Rectal smooth muscle tissue (tissue), 1 donor: ENCODE results near the gene DLL4.

Source experiments
- H3K27ac ChIP-seq: one replicate; pipeline ENCODE4 v1.7.0; 2013; ENCODE audit warnings: low read depth, low read length, inconsistent platforms
- H3K27me3 ChIP-seq: one replicate; pipeline ENCODE4 v1.7.0; 2013; ENCODE audit warnings: low read length; ENCODE audit not compliant: control insufficient read depth, insufficient read depth
- H3K36me3 ChIP-seq: one replicate; pipeline ENCODE4 v1.7.0; 2013; ENCODE audit warnings: low read length; ENCODE audit not compliant: control insufficient read depth, insufficient read depth
- H3K4me1 ChIP-seq: one replicate; pipeline ENCODE4 v1.7.0; 2013; ENCODE audit warnings: low read length; ENCODE audit not compliant: control insufficient read depth, insufficient read depth
- H3K4me3 ChIP-seq: one replicate; pipeline ENCODE4 v1.7.0; 2013; ENCODE audit warnings: low read length
- H3K9ac ChIP-seq: one replicate; pipeline ENCODE4 v1.7.0; 2013; ENCODE audit warnings: low read length

DLL4 gene

GRCh38 chr15:40911693-40912092 is 17.4 kb upstream of the DLL4 start:
- no peaks in the 10 kb centered on the region for H3K36me3 ChIP-seq
- H3K4me3 ChIP-seq: no peak overlapping the region
- H3K27ac ChIP-seq: no peak overlapping the region
- H3K27me3 ChIP-seq: no peaks in the 10 kb centered on the region
- H3K9ac ChIP-seq: no peak overlapping the region
- H3K4me1 ChIP-seq: peaks cover under 1% of the 10 kb centered on the region

DNA sequence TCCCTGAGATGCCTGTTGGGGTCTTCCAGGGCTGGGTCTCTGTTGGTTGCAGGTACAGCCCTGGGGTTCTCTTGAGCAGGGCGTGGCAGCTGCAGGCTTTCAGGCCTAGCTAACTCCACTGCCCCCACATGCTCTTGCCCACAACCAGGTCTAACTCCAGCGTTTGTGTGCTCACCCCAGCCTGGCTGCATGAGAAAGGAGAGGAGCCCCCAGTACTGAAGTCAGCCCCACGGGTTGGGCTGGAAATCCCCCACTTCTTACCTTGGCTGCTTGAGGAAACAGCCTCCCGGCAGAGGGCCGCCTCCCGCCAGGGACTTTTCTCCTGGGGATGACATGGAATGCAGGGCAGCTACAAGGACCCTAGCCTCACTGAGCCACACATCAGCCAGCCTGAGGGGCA is 16.7 kb upstream of the DLL4 start:
- no peaks in the 10 kb centered on the region for H3K4me1 ChIP-seq
- H3K27ac ChIP-seq: no peak overlapping the region
- H3K27me3 ChIP-seq: no peaks in the 10 kb centered on the region
- H3K36me3 ChIP-seq: no peaks in the 10 kb centered on the region
- H3K4me3 ChIP-seq: no peak overlapping the region
- no peak overlapping the region for H3K9ac ChIP-seq

DNA sequence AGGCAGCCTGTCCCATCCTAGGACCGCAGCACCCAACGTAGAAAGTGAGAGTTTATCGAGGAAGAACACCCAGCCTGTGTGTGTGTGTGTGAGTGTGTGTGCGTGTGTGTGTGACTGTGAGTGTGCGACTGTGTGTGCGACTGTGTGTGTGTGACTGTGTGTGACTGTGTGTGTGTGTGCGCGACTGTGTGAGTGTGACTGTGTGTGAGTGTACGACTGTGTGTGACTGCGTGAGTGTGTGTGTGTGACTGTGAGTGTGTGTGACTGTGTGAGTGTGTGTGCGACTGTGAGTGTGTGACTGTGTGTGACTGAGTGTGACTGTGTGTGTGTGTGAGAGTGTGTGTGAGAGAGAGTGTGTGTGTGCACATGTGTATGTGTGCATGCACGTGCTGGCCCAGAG is 15.1 kb upstream of the DLL4 start:
- Histone ChIP-seq H3K27ac (no peak overlapping the region), H3K9ac (no peak overlapping the region), H3K27me3 (no peaks in the 10 kb centered on the region), H3K4me1 (no peaks in the 10 kb centered on the region), H3K4me3 (no peak overlapping the region), H3K36me3 (no peaks in the 10 kb centered on the region)

DNA sequence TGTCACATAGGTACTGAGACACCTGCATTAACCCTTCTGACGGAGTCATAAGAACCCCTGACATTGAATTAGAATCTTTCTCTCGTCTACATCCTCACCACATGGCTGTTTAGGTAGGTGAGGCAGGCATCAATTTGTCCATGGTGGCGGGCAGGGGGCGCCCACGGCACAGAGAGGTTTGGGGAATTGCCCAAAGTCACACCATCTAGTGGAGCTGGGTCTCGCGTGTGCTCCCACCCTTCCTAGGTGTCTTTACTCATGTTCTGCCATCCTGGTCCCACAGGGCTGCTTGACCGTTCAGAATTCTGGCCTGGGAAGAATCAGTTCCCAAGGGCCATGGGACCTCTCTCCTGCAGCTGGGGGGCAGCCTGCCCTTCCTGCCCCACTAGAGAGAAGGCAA is 14.7 kb upstream of the DLL4 start:
- Histone ChIP-seq H3K27me3 (no peaks in the 10 kb centered on the region), H3K4me1 (no peaks in the 10 kb centered on the region), H3K27ac (no peak overlapping the region), H3K9ac (no peak overlapping the region), H3K36me3 (no peaks in the 10 kb centered on the region), H3K4me3 (no peak overlapping the region)

GRCh38 chr15:40915116-40915661 is 14.0 kb upstream of the DLL4 start:
- H3K4me3 ChIP-seq: no peak overlapping the region
- H3K27me3 ChIP-seq: no peaks in the 10 kb centered on the region
- H3K36me3 ChIP-seq: no peaks in the 10 kb centered on the region
- no peak overlapping the region for H3K27ac ChIP-seq
- no peak overlapping the region for H3K9ac ChIP-seq
- no peaks in the 10 kb centered on the region for H3K4me1 ChIP-seq

DNA sequence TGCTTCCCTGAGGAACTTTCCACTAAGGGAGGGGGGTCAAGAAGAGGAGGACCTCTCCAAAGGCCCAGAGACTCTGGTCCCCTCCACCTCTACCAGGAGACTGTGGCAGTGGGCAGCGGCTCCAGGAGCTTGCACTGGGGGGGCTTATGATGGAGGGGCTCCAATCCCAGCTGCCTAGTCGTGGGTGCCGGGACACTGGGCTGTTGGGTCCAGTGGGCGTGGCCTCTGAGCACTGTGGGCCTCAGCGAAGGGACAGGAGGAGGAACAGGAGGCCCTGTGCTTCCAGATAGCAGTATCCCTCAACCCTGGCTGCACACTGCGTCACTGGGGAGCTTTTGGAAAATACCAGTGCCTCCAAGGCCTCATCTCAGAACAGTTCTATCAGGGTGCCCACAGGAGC is 13.5 kb upstream of the DLL4 start:
- Histone ChIP-seq H3K27ac (no peak overlapping the region), H3K36me3 (no peaks in the 10 kb centered on the region), H3K27me3 (no peaks in the 10 kb centered on the region), H3K9ac (no peak overlapping the region), H3K4me3 (no peak overlapping the region), H3K4me1 (no peaks in the 10 kb centered on the region)

GRCh38 chr15:40917585-40917984 is 11.6 kb upstream of the DLL4 start:
- H3K4me3 ChIP-seq: no peak overlapping the region
- H3K4me1 ChIP-seq: no peaks in the 10 kb centered on the region
- H3K27me3 ChIP-seq: no peaks in the 10 kb centered on the region
- H3K27ac ChIP-seq: no peak overlapping the region
- no peaks in the 10 kb centered on the region for H3K36me3 ChIP-seq
- H3K9ac ChIP-seq: no peak overlapping the region

- Histone ChIP-seq H3K27ac (no peak overlapping the region), H3K4me1 (no peaks in the 10 kb centered on the region), H3K9ac (no peak overlapping the region), H3K27me3 (no peaks in the 10 kb centered on the region), H3K4me3 (no peak overlapping the region), H3K36me3 (no peaks in the 10 kb centered on the region)
Measured at GRCh38 chr15:40918146-40918798, 10.9 kb upstream of the DLL4 start.

DNA sequence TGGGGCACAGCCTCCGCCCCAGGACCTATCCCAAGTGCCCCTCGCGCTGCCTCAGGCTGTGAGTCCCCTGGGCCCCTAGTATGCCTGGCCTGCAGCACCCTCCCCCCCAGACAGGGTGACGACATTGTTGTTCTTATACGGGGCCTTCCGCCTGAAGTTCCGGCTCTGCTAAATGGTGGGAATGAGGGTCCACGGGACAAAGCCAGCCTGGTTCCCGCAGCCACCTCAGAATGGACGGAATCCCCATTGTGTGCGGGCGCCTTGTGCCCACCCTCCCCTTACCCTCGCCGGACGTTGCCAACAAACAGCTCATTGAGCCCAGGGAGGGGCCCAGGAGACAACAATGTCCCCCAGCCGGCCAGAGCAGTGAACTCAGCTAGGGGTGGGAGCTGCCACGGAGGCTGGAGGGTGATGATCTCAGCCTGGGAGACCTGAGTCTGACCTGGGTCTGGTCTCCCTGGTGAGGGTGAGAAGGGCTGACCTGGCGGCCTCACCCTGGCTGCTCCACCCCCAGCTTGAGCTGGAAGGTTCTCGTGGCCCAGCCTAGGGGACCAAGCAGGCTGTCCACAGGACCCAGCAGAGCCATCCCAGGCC is 10.2 kb upstream of the DLL4 start:
- H3K9ac ChIP-seq: no peak overlapping the region

DNA sequence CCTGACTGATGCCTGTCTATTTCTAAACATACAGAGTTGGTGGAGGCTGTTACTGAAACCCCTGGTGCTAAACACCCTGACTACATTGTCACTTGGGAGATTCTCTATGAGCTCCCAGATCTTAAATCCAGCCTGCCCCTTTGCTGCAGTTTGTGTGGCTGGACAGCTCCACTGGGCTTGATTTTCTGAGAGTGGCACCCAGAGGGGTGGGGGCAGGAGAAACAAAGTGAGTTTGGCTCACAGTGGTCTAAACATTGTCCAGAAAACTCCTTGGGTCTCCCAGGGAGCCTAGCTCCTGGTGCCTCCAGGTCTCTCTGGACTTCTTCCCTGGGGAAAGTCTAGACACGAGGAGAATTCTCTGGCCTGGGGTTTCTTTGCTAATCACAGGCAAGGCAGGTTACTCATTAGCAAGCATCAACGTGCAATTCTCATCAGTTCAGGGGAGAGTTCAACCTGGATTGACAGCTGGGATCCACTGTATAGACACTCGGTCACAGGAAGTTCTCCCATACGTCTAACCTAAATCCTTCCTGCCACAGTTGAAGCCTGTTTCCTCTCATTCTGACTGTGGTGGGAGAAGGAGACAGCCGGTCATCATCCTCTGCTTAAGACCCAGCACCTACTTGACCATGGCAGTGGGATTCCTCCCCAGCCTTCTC is 7.1 kb upstream of the DLL4 start:
- Histone ChIP-seq H3K9ac (no peak overlapping the region), H3K4me1 (no peaks in the 10 kb centered on the region), H3K36me3 (no peaks in the 10 kb centered on the region), H3K27me3 (peaks cover 9% of the 10 kb centered on the region), H3K4me3 (no peak overlapping the region), H3K27ac (no peak overlapping the region)

More for the DNA sequence above, 10.2 kb upstream of the DLL4 start:
- no peak overlapping the region for H3K27ac ChIP-seq
- H3K4me3 ChIP-seq: no peak overlapping the region
- H3K4me1 ChIP-seq: no peaks in the 10 kb centered on the region
- no peaks in the 10 kb centered on the region for H3K36me3 ChIP-seq
- H3K27me3 ChIP-seq: no peaks in the 10 kb centered on the region

DNA sequence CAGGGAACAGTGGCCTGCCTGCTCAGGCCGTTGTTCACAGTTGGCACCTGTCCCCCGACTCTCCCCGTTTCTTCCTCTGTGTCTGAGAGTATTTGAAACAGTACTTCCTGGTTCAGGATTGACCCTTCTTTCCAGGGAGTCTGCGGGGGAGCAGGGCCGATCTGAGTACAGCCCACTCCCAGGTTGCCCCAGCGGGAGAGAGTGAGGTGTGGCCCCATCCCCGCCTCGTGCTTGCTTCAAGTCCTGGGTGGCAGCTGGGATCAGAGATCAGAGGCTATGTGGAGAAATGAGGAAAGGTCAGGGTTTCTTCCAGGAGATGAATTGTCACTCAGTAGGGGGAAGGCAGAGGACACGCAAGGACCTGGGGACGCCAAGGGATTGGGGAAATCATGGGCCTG is 6.5 kb upstream of the DLL4 start:
- H3K36me3 ChIP-seq: no peaks in the 10 kb centered on the region
- no peak overlapping the region for H3K9ac ChIP-seq
- no peak overlapping the region for H3K27ac ChIP-seq
- H3K4me3 ChIP-seq: no peak overlapping the region
- no peaks in the 10 kb centered on the region for H3K4me1 ChIP-seq
- peaks cover 14% of the 10 kb centered on the region for H3K27me3 ChIP-seq

DNA sequence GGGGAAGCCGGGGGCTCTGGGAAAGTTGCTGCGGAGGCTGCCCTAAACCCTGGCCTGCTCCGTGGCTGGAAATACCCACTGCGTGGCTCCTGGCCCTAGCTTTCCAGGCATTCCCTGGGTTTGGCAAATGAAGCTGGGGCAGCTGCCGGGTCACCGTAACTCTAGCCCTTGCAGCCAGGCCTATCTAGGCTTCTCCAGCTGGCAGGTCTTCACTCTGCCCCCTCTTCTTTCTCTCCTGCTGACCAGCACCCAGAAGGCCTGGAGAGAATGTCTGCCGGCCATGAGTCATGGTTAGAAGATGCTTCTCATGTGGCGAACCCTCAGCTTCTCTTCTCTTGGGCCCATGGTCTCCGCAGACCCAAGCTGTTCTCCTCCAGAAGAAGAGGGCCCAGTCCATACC is 5.6 kb upstream of the DLL4 start:
- Histone ChIP-seq H3K9ac (no peak overlapping the region), H3K4me1 (peaks cover 1% of the 10 kb centered on the region), H3K27ac (no peak overlapping the region), H3K27me3 (peaks cover 15% of the 10 kb centered on the region), H3K36me3 (no peaks in the 10 kb centered on the region), H3K4me3 (no peak overlapping the region)

- Histone ChIP-seq H3K4me1 (peaks cover 6% of the 10 kb centered on the region), H3K27me3 (peaks cover 22% of the 10 kb centered on the region), H3K36me3 (no peaks in the 10 kb centered on the region), H3K9ac (no peak overlapping the region), H3K4me3 (no peak overlapping the region), H3K27ac (no peak overlapping the region)
Measured at GRCh38 chr15:40925495-40925862, 3.7 kb upstream of the DLL4 start.
